GM19238 (cell line): ENCODE data around the gene BSN.
"Not testable (repeated sequence)": the region's sequence is repeated elsewhere in the genome, so short reads cannot be mapped to it uniquely, and the experiment has no call there.

Source experiments
- DNase-seq: peaks from one replicate; pipeline ENCODE4 v3.0.0; 2011; ENCODE audit warnings: low spot score; ENCODE audit not compliant: insufficient read length

The BSN gene

DNA sequence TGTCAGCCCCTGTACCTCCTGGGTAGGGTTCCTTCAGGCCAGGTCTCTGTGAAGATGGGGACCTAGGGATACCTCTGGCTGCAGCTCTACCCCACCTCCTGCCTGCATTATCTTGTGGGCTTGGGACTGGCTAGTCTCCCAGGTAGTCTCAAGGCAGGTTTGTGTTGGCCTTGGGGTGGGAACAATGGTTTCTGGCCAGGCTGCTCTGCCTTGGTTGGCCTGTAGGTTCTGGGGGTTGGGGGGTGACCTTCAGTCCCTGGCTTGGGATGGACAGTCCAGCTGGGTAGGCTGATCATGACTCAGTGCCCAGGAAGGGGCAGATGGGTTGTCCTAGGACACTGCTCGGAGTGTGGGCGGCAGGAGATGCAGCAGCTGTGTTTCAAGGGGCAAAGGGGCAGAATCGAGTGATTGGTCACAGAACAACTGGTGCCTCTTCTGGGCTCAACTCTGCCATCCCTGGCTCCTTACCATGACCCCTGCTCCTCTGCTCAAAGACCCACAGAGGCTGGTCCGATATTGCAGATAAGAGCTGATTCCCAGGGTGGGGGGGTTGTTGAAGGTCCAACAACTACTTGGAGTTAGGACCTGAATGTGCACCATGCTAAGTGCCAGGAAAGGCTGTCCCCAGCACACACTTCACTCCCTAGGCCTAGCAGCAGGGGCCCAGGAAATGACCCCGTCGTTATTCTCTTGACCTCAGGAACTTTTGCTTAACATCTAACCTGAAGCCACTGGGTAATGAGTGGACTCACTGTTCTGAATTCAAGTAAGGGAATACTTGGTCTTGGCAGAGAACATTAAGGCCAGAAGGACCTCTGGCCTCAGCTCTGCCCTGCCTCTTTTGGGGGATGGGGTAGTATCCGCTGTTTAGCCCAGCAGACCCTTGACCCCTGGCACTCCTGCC lies 18.1 kb upstream of the BSN start:
- no peak for DNase-seq

DNA sequence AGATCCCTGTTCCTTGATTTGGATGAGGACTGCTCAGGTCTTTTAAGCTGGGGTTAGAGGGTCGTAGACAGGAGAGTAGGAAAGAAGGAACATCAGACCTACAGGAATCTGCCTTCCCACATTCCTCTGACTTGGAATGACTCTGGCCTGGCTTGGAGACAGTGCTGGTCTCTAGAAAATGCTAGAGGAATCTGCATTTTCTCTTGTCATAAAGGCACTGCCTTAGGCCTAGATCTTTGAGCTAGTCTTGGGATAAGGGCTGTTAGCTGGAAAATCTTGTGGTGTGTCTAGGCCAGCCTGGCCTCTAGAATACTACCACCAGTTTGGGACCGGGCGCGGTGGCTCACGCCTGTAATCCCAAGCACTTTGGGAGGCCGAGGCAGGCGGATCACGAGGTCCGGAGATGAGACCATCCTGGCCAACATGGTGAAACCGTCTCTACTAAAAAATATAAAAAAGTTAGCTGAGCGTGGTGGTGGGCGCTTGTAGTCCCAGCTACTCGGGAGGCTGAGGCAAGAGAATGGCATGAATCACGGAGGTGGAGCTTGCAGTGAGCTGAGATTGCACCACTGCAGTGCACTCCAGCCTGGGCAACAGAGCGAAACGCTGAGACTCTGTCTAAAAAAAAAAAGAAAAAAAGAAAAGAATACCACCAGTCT lies 17.3 kb upstream of the BSN start:
- no peak for DNase-seq

DNA sequence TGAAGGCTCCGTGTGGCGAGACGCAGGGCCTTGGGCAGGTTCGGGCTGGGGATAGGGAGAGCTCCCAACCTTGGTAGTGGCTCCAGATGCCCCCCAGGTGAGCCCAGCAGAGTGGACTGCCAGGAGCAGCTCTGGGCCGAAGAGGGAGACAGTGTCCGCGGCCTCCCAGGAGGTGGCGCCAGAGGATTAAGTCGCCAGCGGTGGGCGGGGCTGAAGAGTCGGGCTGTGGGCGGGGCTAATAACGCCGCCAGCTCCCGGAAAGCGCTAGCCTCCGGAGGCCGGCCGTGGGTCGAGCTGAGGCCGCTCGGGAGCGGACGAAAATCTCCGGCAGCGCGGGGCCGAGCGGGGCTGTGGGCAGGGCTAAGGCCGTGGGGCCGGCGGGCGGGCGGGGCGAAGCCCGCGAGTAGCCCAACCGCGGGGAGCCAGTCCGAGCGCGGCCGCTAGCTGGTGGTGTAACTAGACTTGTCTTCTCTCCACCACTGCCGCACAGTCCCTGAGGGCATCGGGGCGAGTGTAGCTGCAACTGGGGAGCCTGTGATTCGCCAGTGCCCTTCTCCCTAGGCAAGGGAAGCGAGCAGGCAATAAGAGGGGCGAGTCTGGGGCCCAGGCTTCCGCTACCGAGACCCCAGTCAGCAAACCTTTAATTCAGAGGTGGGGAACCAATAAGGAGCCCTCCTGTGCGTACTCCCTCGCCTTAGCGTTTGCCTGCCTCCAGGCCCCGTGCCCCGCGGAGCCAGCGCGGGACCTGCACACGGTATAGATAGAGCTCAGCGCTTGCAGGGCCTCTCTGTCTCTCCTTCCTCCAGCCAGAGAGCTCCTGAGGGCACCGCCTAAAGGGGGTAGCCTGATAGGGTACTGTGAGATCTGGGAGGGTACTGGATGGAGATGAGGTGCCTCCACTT lies 14.4 kb upstream of the BSN start:
- DNase-seq, result peak; percentile 88

DNA sequence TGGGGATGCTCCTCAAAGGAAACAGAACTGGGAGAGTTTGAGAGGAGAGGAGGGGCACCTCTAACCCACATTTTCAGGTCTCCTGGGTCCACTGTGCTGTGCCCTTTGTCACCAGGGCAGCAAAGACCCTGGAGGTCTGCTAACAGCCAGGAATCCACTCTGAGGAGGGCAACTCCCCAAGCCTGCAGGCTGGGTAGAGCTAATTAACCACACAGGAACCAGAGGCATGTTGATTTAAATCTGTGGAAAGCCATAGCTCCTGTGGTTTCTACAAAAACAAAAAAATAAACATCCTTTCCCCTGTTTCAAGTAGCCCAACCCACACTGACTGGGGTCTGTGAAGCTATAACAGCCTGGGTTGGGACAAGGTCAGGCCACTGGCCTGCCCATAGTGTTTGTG lies 2.2 kb upstream of the BSN start:
- no peak for DNase-seq

DNA sequence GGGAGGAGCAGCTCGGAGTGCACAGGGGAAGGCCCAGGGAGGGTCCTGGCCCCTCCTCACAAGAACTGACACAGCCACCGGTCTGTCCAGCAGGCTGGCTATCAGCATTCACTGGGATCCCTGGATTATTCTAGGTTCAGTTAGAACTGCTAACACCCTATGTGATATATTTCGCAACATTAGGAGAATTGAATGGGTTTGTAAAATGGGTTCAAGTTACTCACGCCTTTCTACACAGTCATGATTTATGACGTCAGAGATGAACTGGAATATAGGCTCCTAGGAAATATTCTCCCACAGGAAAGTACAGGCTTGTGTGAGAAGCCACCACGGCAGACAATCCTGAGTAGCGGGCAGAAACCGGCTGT lies 969 bp upstream of the BSN start:
- DNase-seq, result no peak

DNA sequence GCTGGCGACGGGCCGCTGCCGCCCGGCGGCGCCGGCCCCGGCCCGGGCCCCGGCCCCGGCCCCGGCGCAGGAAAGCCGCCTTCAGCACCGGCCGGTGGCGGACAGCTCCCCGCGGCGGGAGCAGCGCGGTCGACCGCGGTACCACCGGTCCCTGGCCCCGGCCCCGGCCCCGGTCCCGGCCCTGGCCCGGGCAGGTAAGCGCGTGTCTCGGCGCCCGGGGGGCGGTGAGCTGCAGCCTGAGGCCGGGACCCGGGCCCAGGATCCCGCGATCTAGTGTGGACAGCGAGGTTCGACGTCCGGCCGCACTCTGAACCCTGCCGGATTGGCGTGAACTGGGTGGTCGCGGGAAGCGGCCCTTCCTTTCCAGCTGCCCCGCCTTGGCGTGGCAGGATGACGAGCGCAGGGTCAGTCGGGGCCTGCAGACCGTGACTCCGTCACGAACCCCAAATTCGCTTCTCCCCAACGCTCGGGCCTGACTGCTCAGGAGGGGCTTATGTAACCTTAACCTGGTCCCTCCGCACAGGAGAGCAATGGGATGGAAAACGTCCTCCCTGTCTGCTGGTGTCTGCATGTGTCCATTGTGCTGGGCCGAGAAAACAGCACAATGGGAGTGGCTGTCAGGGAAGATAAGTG lies 472 bp downstream of the BSN start:
- peak; percentile 59 for DNase-seq

DNA sequence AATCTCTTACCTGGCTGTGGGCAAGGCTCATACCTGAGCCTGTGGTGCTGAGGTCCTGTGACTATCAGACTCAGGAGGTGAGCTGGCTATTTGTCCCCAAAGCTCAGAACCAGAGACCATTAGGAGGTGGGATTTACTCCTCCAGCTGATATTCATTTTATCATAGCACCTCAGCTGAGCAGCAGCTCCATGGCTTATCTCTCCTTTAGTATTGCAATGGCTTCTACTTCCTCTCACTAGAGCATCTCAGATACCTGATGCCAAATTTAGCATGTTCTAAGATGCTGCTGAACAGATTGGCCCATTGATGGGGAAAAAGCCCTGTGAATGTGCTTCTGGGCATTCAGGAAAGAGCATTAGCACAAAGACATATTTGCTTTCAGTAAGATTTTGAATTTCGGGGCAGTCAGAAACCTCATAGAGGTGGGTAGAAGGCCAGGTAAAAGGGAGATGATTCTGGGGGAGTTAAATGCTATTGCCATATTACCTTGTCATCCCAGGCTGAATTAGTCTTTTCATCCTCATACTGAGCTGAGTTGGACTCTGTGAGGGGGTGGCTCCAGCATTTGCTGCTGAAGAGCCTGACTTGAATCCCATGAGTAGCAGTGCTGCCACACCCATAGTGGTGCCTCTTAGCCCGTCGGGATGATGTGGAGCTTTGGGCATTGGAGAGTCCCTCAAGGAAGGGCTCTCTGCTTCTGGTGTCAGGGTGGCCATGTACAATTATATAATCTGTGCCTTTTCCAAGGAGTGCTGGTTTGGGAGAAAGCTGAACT lies 2.4 kb downstream of the BSN start:
- no peak for DNase-seq

DNA sequence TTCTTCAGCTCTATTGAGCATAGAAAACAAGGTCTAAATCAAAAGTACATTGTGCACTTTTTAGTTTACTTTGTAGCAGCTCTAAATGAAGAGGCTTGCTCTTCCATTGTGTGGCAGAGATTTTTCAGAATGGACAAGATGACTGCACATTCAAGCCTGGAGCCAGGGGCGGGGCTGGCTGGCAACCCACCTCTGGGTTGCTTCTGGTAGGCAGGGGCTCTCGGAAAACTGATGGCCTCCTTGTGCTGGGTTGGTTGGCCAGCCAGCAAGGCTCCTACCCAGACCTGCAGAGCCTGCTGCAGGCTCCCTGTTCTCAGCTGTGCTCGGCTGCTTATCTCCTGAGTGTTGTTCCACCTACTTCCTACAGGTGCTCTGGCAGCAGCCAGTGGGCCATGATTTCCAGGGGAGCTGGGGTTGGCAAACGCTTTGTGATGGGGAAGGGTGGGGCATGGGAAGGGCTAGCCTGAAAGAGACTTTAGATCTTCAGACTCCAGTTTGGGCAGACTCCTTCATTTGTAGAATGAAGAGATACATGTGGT lies 8.8 kb downstream of the BSN start:
- no peak for DNase-seq

DNA sequence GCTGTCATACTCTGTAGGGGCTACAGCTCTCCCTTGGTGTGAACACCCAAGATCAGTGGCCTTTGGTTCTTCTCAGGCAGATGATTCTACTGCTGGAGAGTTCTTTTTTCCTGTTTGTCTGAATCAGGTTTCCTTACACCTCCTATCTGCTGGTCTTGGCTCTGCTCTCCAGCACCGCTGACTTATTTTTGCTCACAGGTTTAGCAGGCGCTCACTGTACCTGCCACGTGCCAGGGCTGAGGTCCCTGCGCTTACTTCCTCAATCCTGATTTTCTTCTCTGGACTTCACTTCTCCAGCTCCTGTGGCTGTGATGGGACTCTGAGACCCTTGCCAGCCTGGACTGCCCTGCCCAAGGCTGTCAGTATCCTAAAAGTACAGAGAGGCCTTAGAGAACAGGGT lies 9.5 kb downstream of the BSN start:
- no peak for DNase-seq

DNA sequence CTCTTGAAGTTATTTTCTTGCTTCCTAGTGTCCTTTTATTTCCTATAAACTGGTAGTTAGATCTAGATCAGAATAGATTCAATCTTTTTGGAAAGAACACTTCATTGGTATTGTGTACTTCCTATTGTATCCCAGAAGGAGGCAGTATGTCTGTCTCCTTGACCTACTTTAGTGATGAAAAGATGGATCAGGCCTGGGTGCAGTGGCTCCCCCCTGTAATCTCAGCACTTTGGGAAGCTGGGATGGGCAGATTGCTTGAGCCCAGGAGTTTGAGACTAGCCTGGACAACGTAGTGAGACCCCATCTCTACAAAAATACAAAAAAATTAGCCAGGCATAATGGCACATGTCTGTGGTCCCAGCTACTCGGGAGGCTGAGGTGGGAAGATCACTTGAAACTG lies 12.0 kb downstream of the BSN start:
- no peak for DNase-seq

DNA sequence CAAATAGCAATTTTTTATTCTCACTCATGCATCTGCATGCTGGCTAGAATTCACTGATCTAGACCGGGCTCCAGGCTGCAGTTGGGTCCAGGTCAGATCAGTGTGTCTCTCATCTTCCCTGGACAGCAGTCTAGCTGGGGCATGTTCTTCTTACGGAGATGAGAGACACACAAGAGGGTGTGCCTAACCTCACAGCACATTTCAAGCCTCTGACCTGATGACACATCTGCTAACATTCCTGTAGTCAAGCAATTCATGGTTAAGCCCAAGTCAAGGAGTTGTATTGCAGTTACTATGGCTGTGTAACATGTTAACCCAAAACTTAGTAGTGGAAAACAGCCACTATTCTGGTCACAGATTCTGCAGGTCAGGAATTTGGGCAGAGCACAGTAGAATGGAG lies 13.1 kb downstream of the BSN start:
- no peak for DNase-seq

DNA sequence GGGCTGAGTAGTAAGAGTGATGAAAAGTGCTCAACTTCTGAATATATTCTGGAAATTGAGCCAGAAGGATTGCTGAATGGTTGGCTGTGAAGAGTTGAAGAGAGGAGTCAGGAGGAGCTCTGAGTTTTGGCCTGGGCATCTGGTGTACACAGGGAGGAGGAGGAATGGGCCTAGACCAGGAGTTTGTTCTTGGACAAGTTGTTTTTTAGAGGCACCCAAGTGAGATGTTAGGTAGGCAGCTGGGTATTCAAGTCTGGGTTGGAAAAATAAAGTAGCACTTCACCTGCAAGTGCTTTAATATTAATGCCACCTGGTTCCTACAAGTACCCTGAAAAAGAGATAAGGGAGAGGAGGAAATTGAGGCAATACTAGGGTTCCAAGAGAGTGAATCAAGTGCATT lies 14.7 kb downstream of the BSN start:
- no peak for DNase-seq

DNA sequence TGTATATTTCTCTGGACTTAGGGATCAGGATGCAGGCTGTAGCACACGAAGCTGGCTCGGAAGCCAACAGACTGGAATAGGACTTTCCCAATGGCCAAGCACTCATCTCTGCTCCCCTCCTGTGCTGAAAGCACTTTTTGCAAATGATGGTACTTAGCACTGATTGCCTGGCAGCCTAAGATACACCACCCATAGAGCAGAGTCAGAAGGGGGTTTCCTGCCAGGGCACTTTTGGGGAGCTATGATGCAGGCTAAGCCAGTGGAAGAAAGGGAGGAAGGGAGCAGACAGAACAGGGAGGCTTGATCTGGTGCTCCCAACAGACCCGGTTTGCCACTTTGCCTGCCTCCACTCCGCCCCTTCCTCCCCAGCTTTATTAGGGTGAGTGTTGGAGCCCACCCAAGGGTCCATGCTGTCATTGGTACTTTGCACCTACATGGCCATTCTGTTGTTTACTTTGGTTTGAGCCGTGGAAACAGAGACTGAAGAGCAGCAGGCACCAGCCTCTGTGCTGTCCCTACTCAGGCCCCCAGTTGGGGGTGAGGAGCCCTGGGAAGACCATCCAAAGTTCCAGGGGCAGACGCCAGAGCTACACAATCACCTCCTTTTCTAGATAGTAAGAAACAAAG lies 15.9 kb downstream of the BSN start:
- DNase-seq, result no peak

DNA sequence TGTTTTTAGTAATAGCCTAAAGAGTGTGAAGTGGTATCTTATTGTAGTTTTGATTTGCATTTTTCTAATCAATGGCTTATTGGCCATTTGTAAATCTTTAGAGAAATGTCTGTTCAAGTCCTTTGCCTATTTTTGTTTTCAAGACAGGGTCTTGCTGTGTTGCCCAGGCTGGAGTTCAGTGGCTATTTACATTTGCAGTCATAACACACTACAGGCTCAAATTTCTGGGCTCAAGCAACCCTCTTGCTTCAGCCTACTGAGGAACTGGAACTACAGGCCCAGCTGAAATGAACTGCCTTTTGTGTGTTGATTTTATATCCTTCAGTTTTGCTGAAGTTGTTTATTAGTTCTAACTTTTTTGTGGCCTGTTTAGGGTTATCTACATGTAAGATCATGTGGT lies 27.9 kb downstream of the BSN start:
- DNase-seq, result no peak

DNA sequence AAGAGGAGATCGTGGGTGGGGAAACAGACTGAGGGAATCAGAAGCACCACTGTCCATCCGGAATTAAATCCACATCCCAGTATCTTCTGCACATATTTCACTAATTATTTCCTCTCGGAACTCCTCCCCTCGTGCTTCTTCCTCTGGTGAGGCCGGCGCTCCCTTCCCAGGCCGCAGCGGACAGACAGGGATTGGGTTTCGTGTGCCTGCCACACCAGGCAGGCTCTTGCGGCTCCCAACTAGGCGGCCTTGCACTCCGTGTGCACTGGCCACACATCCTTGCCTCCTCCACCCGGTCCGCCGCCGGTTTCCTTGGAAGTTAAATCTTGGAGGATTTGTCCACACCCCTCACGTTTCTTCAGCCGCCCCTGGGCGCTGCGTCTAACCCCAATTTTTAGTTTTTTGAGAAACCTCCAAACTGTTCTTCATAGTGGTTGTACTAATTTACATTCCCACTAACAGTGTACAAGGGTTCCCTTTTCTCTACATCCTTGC lies 31.0 kb downstream of the BSN start:
- not testable (repeated sequence) for DNase-seq

DNA sequence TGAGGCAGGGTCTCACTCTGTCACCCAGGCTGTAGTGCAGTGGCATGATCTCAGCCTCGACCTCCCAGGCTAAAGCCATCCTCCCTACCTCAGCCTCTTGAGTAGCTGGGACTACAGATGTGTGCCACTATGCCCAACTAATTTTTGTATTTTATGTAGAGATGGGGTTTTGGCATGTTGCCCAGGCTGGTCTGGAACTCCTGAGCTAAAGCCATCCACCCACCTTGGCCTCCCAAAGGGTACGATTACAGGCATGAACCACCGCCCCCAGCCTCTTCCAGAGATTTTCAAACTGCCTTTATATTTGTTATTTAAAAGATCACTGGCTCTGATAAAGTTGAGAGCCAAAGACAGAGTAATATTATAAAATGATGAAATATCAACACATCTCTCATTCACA lies 37.3 kb downstream of the BSN start:
- no peak for DNase-seq

DNA sequence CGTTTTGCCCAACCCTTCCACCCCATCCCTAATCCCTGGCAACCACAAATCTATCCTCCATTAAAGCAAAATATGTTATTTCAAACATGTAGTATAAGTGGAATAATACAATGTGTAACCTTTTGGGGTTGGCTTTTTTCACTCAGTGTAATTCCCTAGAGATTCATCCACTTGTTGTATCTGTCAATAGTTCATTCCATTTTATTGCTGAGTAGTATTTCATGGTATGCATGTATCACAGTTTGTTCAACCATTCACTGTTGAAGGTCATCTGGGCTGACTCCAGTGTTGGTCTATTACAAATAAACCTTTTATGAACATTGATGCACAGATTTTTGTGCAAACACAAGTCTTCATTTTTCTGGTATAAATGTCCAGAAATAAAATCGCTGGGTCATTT lies 38.8 kb downstream of the BSN start:
- DNase-seq, result no peak

DNA sequence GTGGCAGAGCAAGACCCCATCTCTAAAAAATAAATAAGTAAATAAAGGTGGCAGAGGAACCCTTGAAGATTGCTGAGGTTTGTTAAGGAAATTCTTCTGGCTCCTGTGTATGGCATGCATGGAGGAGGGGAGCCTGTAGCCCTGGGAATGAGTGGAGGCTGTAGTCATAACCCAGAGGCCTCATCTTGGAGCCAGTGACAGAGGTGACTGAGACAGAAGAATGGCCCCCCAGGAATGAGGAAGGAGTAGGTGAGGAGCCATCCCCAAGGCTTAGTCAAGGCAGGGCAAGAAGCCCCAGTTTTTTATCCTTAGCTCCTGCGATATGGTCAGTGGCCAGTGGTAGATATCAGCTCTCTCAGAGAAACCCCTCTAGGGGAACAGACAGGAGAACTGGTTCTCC lies 46.5 kb downstream of the BSN start:
- DNase-seq, result no peak

DNA sequence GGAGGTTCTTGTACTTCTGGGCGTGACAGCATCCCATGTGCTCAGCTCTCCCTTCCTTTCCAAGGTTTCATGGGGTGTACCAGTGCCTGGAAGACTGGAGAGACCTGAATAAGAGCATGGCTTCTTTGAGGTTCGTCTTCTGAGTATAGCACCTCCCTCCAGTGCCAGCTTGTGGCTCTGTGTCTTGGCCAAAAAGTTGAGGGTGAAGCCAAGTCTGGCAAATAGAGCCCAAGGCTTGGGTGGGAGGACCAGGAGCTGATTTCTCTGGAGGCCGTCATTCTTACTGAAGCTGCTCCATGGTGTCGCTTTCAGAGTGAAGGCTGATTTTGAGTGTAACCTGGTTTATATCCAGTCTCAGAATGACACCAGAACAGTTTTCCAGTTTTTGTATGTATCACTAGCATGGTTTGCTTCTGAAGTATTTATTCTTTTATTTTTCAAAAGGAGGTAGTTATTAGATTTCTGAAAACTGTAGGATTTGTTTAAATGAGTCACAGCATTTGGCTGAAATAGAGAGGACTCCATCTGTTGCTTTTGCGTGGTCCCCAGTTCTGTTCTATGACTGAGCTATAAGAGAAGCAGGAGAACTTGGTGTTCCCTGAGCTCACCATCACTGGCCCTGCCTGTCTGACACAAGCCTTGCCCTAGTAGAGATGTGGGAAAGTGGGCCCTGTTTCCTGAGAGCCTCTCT lies 47.2 kb downstream of the BSN start:
- no peak for DNase-seq
